Measurements from ENCODE around the gene RPL23. TPM values are rescaled to one million over a fixed set of nuclear protein-coding genes. Genes with fewer than 3 reads are reported as not detected.

RPL23 gene
- total RNA-seq, 1 donor from 2014 or later: 1,585 TPM

- Histone ChIP-seq H3K4me3 (no peak overlapping the region), H3K9me3 (no peaks in the 10 kb centered on the region), H3K27ac (peak overlapping the region; percentile 53), H3K36me3 (peaks cover 0 to 44% of the 10 kb centered on the region in 2 donors), H3K4me1 (peaks cover 65% of the 10 kb centered on the region), H3K27me3 (no peaks in the 10 kb centered on the region)
- TF ChIP-seq POLR2A (IDR thresholded peaks at IDR 0.05) (no peak), POLR2AphosphoS5 (IDR thresholded peaks at IDR 0.05; ENCODE audit: insufficient read depth in 1 of 2, low read depth in 1 of 2) (no peak), CTCF (IDR thresholded peaks at IDR 0.05) (no peak)
- intact Hi-C loops (cut with DNase I): no loop called here
- DNase-seq (ENCODE audit: extremely low spot score in 2 of 2): no peak
These were observed 40.1 kb upstream of the RPL23 start for GRCh38 chr17:38893607-38894006.

GRCh38 chr17:38893113-38893512, 39.6 kb upstream of the RPL23 start:
- H3K27ac ChIP-seq: peak overlapping the region; percentile 53
- intact Hi-C loops (cut with DNase I): no loop called here
- no peaks in the 10 kb centered on the region for H3K27me3 ChIP-seq
- no peaks in the 10 kb centered on the region for H3K9me3 ChIP-seq
- TF ChIP-seq POLR2A (IDR thresholded peaks at IDR 0.05) (no peak), CTCF (IDR thresholded peaks at IDR 0.05) (no peak), POLR2AphosphoS5 (IDR thresholded peaks at IDR 0.05; ENCODE audit: insufficient read depth in 1 of 2, low read depth in 1 of 2) (no peak)
- H3K36me3 ChIP-seq: peaks cover 0 to 43% of the 10 kb centered on the region in 2 donors
- H3K4me1 ChIP-seq: peaks cover 60% of the 10 kb centered on the region
- no peak overlapping the region for H3K4me3 ChIP-seq
- no peak for DNase-seq (ENCODE audit: extremely low spot score in 2 of 2)

- no peak overlapping the region for H3K4me3 ChIP-seq
- intact Hi-C loops (cut with DNase I): no loop called here
- H3K4me1 ChIP-seq: peaks cover 55% of the 10 kb centered on the region
- no peaks in the 10 kb centered on the region for H3K9me3 ChIP-seq
- DNase-seq (ENCODE audit: extremely low spot score in 2 of 2): no peak
- no peak overlapping the region for H3K27ac ChIP-seq
- H3K27me3 ChIP-seq: no peaks in the 10 kb centered on the region
- H3K36me3 ChIP-seq: peaks cover 0 to 48% of the 10 kb centered on the region in 2 donors
- TF ChIP-seq POLR2AphosphoS5 (IDR thresholded peaks at IDR 0.05; ENCODE audit: insufficient read depth in 1 of 2, low read depth in 1 of 2): no peak
- TF ChIP-seq POLR2A (IDR thresholded peaks at IDR 0.05): no peak
- TF ChIP-seq CTCF (IDR thresholded peaks at IDR 0.05): no peak
These were observed 39.1 kb upstream of the RPL23 start for GRCh38 chr17:38892620-38893019.

- Histone ChIP-seq H3K27me3 (no peaks in the 10 kb centered on the region), H3K4me1 (peaks cover 50% of the 10 kb centered on the region), H3K36me3 (peaks cover 0 to 53% of the 10 kb centered on the region in 2 donors), H3K4me3 (no peak overlapping the region), H3K9me3 (no peaks in the 10 kb centered on the region), H3K27ac (no peak overlapping the region)
- intact Hi-C loops (cut with DNase I): no loop called here
- no peak for DNase-seq (ENCODE audit: extremely low spot score in 2 of 2)
- TF ChIP-seq POLR2AphosphoS5 (IDR thresholded peaks at IDR 0.05; ENCODE audit: insufficient read depth in 1 of 2, low read depth in 1 of 2): no peak
- no peak for TF ChIP-seq POLR2A (IDR thresholded peaks at IDR 0.05)
- TF ChIP-seq CTCF (IDR thresholded peaks at IDR 0.05): no peak
These were observed 38.6 kb upstream of the RPL23 start for GRCh38 chr17:38892083-38892482.

- TF ChIP-seq CTCF (IDR thresholded peaks at IDR 0.05) (no peak), POLR2A (IDR thresholded peaks at IDR 0.05) (no peak), POLR2AphosphoS5 (IDR thresholded peaks at IDR 0.05; ENCODE audit: insufficient read depth in 1 of 2, low read depth in 1 of 2) (no peak)
- H3K27ac ChIP-seq: no peak overlapping the region
- H3K4me1 ChIP-seq: peaks cover 46% of the 10 kb centered on the region
These were observed 37.9 kb upstream of the RPL23 start for GRCh38 chr17:38891441-38891840.

More at GRCh38 chr17:38891441-38891840, 37.9 kb upstream of the RPL23 start:
- DNase-seq (ENCODE audit: extremely low spot score in 2 of 2): no peak
- H3K27me3 ChIP-seq: no peaks in the 10 kb centered on the region
- H3K4me3 ChIP-seq: no peak overlapping the region
- H3K9me3 ChIP-seq: no peaks in the 10 kb centered on the region
- intact Hi-C loops (cut with DNase I): no loop called here
- H3K36me3 ChIP-seq: peaks cover 0 to 55% of the 10 kb centered on the region in 2 donors

All from vagina (tissue), 2 donors.